SU-DHL-6 (cell line): Measurements from ENCODE around the gene ZNF33A.

ENCODE experiments used
- H2AFZ ChIP-seq: fragments of 200-600 bp; sonication (generic); 2 replicates; pipeline ENCODE4 v1.6.1; 2014; ENCODE audit warnings: low read depth, mild to moderate bottlenecking, moderate library complexity, mixed read lengths, antibody characterized with exemption, low read length; ENCODE audit not compliant: severe bottlenecking
- H3F3A ChIP-seq: fragments of 200-600 bp; shearing (Covaris generic); 2 replicates; pipeline ENCODE4 v1.6.0; 2016; ENCODE audit warnings: antibody characterized with exemption, mild to moderate bottlenecking; ENCODE audit not compliant: insufficient read depth
- H3K27ac ChIP-seq: fragments of 200-600 bp; sonication (generic); 2 replicates; pipeline ENCODE4 v1.5.1; 2016; ENCODE audit warnings: low read depth, mild to moderate bottlenecking, low read length, moderate library complexity, mixed read lengths
- H3K27me3 ChIP-seq: fragments of 200-600 bp; sonication (generic), shearing (Covaris generic); 2 replicates; pipeline ENCODE4 v1.6.0; 2014; ENCODE audit warnings: mild to moderate bottlenecking, low read length
- H3K36me3 ChIP-seq: fragments of 200-600 bp; sonication (generic); 2 replicates; pipeline ENCODE4 v1.6.1; 2014; ENCODE audit warnings: mild to moderate bottlenecking, low read length, mixed read lengths
- H3K4me2 ChIP-seq: fragments of 300-600, 200-600 bp; shearing (Covaris generic), sonication (generic); 2 replicates; pipeline ENCODE4 v1.6.0; 2014; ENCODE audit warnings: low read length, low read depth, mild to moderate bottlenecking; ENCODE audit not compliant: poor library complexity, severe bottlenecking
- H3K4me3 ChIP-seq: fragments of 200-600 bp; sonication (generic); 2 replicates; pipeline ENCODE4 v1.5.1; 2014; ENCODE audit warnings: antibody characterized with exemption, low read length, mild to moderate bottlenecking, mixed read lengths; ENCODE audit not compliant: insufficient read depth, poor library complexity, severe bottlenecking
- H3K79me2 ChIP-seq: fragments of 200-600 bp; sonication (generic); 2 replicates; pipeline ENCODE4 v1.6.1; 2014; ENCODE audit warnings: mild to moderate bottlenecking, low read length, moderate library complexity; ENCODE audit not compliant: insufficient read depth
- H3K9ac ChIP-seq: fragments of 200-600 bp; sonication (generic); 2 replicates; pipeline ENCODE4 v1.7.0; 2014; ENCODE audit warnings: mild to moderate bottlenecking, low read length
- H3K9me2 ChIP-seq: fragments of 200-600 bp; sonication (generic); replicated peaks from 2 replicates; pipeline ENCODE4 v1.6.1; 2014; ENCODE audit warnings: low read length; ENCODE audit not compliant: insufficient read depth
- H3K9me3 ChIP-seq: fragments of 200-600 bp; sonication (generic); 2 replicates; pipeline ENCODE4 v1.6.1; 2014; ENCODE audit warnings: low read length, mixed read lengths; ENCODE audit not compliant: insufficient read depth
- H4K20me1 ChIP-seq: fragments of 200-600 bp; sonication (generic); 2 replicates; pipeline ENCODE4 v1.6.1; 2014; ENCODE audit warnings: low read depth, mild to moderate bottlenecking, antibody characterized with exemption, low read length, moderate library complexity, mixed read lengths
- EZH2phosphoT487 ChIP-seq: fragments of 200-600 bp; sonication (generic), shearing (Covaris generic); conservative IDR thresholded peaks from 2 replicates; pipeline ENCODE4 v1.6.1; 2018; ENCODE audit warnings: mild to moderate bottlenecking, antibody characterized with exemption, low read length, moderate library complexity, mixed read lengths
- TF ChIP-seq, protein P1 (sequence below): fragments of 200-600 bp; sonication (generic); IDR thresholded peaks from one replicate; pipeline ENCODE4 v1.5.1; 2017; ENCODE audit warnings: antibody characterized with exemption, mild to moderate bottlenecking, low read length, moderate library complexity; ENCODE audit not compliant: insufficient read depth, poor library complexity, severe bottlenecking

The ZNF33A gene

DNA sequence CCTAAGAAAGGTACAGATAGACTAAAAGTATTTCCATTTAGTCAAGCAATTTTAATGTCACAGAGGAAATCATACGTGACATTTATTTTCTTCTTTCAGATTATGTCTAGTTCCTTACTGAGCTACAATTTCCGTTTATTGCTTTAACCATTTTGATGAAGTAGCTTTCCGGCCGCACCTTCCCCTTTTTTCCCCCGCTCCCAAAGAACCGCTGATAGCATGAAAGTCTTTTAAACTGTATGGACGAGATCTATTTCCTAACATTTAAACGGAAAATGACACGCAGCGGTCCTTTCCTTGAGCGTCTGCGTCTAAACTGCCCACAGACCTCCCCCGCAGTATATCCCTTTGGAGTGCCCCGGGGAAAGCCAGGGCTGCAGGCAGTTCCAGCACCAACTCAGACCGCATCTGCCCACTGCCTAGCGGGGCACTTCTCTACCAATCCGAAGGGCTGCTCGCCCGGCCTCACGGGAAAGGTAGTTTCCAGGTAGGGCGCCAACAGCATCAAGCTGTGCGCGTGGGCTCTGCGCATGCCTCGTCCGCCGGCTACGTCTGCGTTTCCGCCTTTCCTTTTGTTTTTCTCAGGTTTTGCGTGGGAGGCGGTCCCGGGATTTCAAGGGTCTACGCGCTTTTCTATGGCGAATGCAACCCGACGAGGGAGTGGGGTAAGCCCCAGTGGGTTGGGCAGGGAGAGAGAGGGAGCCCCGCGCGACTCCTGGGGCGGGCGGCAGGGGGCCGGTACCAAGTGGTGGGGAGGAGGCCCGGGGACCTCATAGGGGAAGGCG, at the start of gene ZNF33A:
TSS of gene ZNF33A (plus strand) at position 557 of the 785 bp plus-strand sequence. CDS start 1,667 bp downstream, outside the sequence.
- Histone ChIP-seq H3K9me3 (no peaks in the 10 kb centered on the region), H3F3A (no peaks in the 10 kb centered on the region), H3K4me2 (peak within 1 kb of the TSS; percentile 88), H4K20me1 (no peaks in the 10 kb centered on the region), H3K4me3 (peak within 1 kb of the TSS; percentile 69), H3K9me2 (no peaks in the 10 kb centered on the region), H2AFZ (peak within 1 kb of the TSS; percentile 79), H3K27ac (peak within 1 kb of the TSS; percentile 91), H3K36me3 (peaks cover 10% of the 10 kb centered on the region), H3K79me2 (peaks cover 35% of the 10 kb centered on the region), H3K27me3 (no peaks in the 10 kb centered on the region), H3K9ac (peak within 1 kb of the TSS; percentile 78)
- no peak for TF ChIP-seq EZH2phosphoT487
- TF ChIP-seq, protein P1, sequence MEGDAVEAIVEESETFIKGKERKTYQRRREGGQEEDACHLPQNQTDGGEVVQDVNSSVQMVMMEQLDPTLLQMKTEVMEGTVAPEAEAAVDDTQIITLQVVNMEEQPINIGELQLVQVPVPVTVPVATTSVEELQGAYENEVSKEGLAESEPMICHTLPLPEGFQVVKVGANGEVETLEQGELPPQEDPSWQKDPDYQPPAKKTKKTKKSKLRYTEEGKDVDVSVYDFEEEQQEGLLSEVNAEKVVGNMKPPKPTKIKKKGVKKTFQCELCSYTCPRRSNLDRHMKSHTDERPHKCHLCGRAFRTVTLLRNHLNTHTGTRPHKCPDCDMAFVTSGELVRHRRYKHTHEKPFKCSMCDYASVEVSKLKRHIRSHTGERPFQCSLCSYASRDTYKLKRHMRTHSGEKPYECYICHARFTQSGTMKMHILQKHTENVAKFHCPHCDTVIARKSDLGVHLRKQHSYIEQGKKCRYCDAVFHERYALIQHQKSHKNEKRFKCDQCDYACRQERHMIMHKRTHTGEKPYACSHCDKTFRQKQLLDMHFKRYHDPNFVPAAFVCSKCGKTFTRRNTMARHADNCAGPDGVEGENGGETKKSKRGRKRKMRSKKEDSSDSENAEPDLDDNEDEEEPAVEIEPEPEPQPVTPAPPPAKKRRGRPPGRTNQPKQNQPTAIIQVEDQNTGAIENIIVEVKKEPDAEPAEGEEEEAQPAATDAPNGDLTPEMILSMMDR, result no peak

DNA sequence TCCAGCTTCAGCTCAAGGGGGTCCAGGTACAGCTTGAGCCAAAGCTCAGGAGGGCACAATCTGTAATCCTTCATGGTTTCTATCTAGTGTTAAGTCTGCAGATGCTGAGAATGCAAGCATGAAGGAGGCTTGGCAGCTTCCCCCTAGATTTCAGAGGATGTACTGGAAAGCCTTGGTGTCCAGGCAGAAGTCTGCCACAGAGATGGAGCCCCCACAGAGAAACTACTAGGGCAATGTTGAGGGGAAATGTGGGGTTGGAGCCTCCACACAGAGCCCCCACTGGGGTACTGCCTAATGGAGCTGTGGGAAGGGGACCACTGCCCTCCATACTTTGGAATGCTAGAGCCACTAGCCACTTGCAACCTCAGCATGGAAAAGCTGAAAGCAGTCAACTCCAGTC, 45.5 kb upstream of the ZNF33A start:
- peaks cover 4% of the 10 kb centered on the region; the same call in 1 of the 2 replicates for H3K36me3 ChIP-seq
- H3K4me2 ChIP-seq, result no peak overlapping the region
- H3K27me3 ChIP-seq, result no peaks in the 10 kb centered on the region
- H3K79me2 ChIP-seq, result no peaks in the 10 kb centered on the region
- H3K9me2 ChIP-seq, result no peaks in the 10 kb centered on the region
- no peaks in the 10 kb centered on the region for H4K20me1 ChIP-seq
- no peak overlapping the region for H2AFZ ChIP-seq
- peaks cover 4% of the 10 kb centered on the region; the same call in 1 of the 2 replicates for H3F3A ChIP-seq
- H3K9ac ChIP-seq, result no peak overlapping the region
- H3K4me3 ChIP-seq, result no peak overlapping the region
- H3K9me3 ChIP-seq, result peaks cover 17% of the 10 kb centered on the region; the same call in 1 of the 2 replicates
- no peak for TF ChIP-seq EZH2phosphoT487
- TF ChIP-seq, protein P1, result no peak
- no peak overlapping the region for H3K27ac ChIP-seq

DNA sequence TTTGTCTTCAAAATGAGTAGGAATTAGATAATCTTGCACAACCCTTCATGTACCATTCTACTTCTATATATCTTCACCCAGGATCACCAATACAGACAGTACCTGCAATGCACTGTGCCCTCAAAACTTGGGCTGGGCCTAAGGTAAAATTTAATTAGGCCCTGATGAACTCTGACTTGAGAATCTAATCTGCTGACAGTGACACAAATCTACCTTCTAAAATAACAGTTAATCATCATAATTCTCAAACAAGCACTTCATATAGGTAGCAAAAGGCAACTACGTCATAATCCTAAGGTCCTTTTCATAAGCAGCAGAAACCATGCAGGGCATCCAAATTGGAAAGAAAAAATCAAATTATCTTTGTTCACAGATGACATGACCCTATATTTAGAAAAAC, 38.1 kb upstream of the ZNF33A start:
- TF ChIP-seq, protein P1, result no peak
- no peak for TF ChIP-seq EZH2phosphoT487
- no peaks in the 10 kb centered on the region for H3K36me3 ChIP-seq
- no peaks in the 10 kb centered on the region for H3K9me3 ChIP-seq
- H3K27me3 ChIP-seq, result no peaks in the 10 kb centered on the region
- no peak overlapping the region for H2AFZ ChIP-seq
- H3F3A ChIP-seq, result 0 out of 2 replicates have a peak, but pooled peaks cover 3% of the 10 kb centered on the region
- H3K9me2 ChIP-seq, result no peaks in the 10 kb centered on the region
- H3K4me3 ChIP-seq, result no peak overlapping the region
- no peaks in the 10 kb centered on the region for H3K79me2 ChIP-seq
- H3K9ac ChIP-seq, result no peak overlapping the region
- no peak overlapping the region for H3K4me2 ChIP-seq
- H4K20me1 ChIP-seq, result no peaks in the 10 kb centered on the region
- no peak overlapping the region for H3K27ac ChIP-seq
